ENCODE results near the gene ATP2B2.

DNA sequence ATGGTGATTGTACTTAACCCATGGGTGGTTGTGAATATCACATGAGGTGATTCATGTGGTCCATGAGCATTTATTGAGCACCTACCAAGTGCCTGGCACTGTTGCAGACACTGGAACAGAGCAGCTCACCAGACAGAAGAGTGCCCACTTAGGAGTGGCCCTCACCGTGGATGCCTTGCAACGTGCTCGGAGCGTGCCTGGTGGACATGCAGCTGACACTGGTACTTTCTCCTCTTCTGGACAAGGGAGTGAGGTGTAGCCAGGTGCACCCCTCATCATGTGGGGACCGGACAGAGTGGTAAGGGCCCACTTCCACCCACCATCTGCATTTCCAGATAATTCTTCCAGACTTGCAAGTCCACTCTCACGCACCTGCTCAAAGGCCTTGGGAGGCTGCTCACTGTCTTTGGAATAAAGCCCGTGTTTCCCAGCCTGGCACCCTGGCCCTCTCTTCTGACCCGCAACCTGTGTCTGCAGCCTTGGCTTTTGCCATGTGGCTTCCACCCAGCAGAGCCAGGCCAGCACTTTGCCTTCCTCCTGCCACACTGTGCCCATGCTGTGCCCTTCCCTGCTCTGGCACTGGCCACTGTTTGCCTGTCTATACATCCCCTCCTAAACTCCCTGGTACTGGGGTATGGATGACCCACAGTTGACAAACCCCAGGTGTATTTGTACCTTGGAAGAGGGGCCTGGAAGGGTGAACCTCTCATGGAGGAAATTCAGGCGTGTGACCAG lies 93.6 kb downstream of the ATP2B2 start:
- TF ChIP-seq CTCF (IDR thresholded peaks at IDR 0.05 in 2 of 3, conservative IDR thresholded peaks at IDR 0.05 in 1 of 3; ENCODE audit: borderline replicate concordance in 1 of 3, insufficient read depth in 1 of 3, low read depth in 2 of 3, low read length in 2 of 3) (no peak), POLR2AphosphoS5 (IDR thresholded peaks at IDR 0.05; ENCODE audit: low read depth, low read length) (no peak), REST (IDR thresholded peaks at IDR 0.05; ENCODE audit: low read depth) (no peak), EZH2 (IDR thresholded peaks at IDR 0.05) (no peak), POLR2A (IDR thresholded peaks at IDR 0.05; ENCODE audit: borderline replicate concordance, extremely low read depth, insufficient read depth, insufficient read length) (no peak), SIN3A (IDR thresholded peaks at IDR 0.05; ENCODE audit: low read depth) (no peak), JUND (IDR thresholded peaks at IDR 0.05) (no peak), RAD21 (IDR thresholded peaks at IDR 0.05; ENCODE audit: low read depth) (no peak)
- TF ChIP-seq, protein P1, sequence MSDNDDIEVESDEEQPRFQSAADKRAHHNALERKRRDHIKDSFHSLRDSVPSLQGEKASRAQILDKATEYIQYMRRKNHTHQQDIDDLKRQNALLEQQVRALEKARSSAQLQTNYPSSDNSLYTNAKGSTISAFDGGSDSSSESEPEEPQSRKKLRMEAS (IDR thresholded peaks at IDR 0.05): no peak

All from HCT116 (cell line).